Peyer's patch (tissue), 4 donors: ENCODE measurements around the gene HCFC1R1.

ENCODE experiments used
- POLR2A ChIP-seq, 2 donors: fragments of 450-650 bp; IDR thresholded peaks; one replicate each; pipeline ENCODE4 v1.5.1; 2017; ENCODE audit warnings: antibody characterized with exemption in 2 of 2, mild to moderate bottlenecking in 2 of 2, moderate library complexity in 2 of 2
- TF ChIP-seq, protein P1 (sequence below), 6 experiments: fragments of 450-650 bp in 4 of 6; fragments of 200-600 bp in 2 of 6; sonication (generic) in 1 of 6; IDR thresholded peaks; one replicate each; pipeline ENCODE4 v1.5.1; 2017 to 2019; ENCODE audit warnings: antibody characterized with exemption in 6 of 6, mild to moderate bottlenecking in 3 of 6, moderate library complexity in 1 of 6

DNA sequence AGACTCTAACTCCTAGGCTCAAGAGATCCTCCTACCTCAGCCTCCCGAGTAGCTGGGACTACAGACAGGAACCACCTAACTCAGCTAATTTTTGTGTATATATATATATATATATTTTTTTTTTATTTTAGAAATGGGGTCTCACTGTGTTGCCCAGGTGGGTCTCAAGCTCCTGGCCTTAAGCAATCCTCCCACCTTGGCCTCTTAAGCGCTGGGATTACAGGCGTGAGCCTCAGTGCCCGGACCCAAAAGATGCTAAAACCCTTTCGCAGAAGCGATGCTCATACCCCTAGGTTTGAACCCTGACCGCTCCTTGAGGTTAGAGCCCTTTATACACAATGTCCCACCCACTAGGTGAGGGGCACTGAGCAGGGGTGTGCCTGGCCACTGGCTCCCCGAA lies 13.2 kb downstream of the HCFC1R1 start:
- TF ChIP-seq, protein P1, sequence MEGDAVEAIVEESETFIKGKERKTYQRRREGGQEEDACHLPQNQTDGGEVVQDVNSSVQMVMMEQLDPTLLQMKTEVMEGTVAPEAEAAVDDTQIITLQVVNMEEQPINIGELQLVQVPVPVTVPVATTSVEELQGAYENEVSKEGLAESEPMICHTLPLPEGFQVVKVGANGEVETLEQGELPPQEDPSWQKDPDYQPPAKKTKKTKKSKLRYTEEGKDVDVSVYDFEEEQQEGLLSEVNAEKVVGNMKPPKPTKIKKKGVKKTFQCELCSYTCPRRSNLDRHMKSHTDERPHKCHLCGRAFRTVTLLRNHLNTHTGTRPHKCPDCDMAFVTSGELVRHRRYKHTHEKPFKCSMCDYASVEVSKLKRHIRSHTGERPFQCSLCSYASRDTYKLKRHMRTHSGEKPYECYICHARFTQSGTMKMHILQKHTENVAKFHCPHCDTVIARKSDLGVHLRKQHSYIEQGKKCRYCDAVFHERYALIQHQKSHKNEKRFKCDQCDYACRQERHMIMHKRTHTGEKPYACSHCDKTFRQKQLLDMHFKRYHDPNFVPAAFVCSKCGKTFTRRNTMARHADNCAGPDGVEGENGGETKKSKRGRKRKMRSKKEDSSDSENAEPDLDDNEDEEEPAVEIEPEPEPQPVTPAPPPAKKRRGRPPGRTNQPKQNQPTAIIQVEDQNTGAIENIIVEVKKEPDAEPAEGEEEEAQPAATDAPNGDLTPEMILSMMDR (IDR thresholded peaks at IDR 0.05), result no peak
- no peak for TF ChIP-seq POLR2A (IDR thresholded peaks at IDR 0.05)
